Kidney tubule cell (primary cell): ENCODE results near the gene GATA2.

ENCODE experiments used
- DNase-seq: peaks from one replicate; pipeline ENCODE4 v3.0.0-alpha.2; 2018; ENCODE audit warnings: low spot score

The GATA2 gene

GRCh38 chr3:128456776-128457715 is 36.0 kb downstream of the GATA2 start:
- no peak for DNase-seq

- no peak for DNase-seq
Observed at GRCh38 chr3:128455786-128456748, 36.9 kb downstream of the GATA2 start.

GRCh38 chr3:128455116-128455515 is 37.9 kb downstream of the GATA2 start:
- DNase-seq = no peak

- no peak for DNase-seq
Observed at GRCh38 chr3:128454310-128454618, 38.7 kb downstream of the GATA2 start.

GRCh38 chr3:128453501-128454309 is 39.3 kb downstream of the GATA2 start:
- DNase-seq = no peak

- no peak for DNase-seq
Observed at GRCh38 chr3:128452678-128453275, 40.2 kb downstream of the GATA2 start.

- no peak for DNase-seq
Observed at GRCh38 chr3:128452120-128452519, 40.9 kb downstream of the GATA2 start.

GRCh38 chr3:128449111-128449638 is 43.8 kb downstream of the GATA2 start:
- no peak for DNase-seq

GRCh38 chr3:128448491-128448890 is 44.5 kb downstream of the GATA2 start:
- no peak for DNase-seq

- DNase-seq = peak; percentile 81
Observed at GRCh38 chr3:128447561-128448013, 45.4 kb downstream of the GATA2 start.

GRCh38 chr3:128446821-128447220 is 46.2 kb downstream of the GATA2 start:
- no peak for DNase-seq

GRCh38 chr3:128445357-128445756 is 47.6 kb downstream of the GATA2 start:
- no peak for DNase-seq

GRCh38 chr3:128443771-128444170 is 49.2 kb downstream of the GATA2 start:
- DNase-seq = no peak

- no peak for DNase-seq
Observed at GRCh38 chr3:128442949-128443348, 50.1 kb downstream of the GATA2 start.

GRCh38 chr3:128442070-128442469 is 50.9 kb downstream of the GATA2 start:
- DNase-seq = no peak

- peak; percentile 55 for DNase-seq
Observed at GRCh38 chr3:128439226-128439625, 53.8 kb downstream of the GATA2 start.

- no peak for DNase-seq
Observed at GRCh38 chr3:128438488-128439072, 54.4 kb downstream of the GATA2 start.

GRCh38 chr3:128436214-128436613 is 56.8 kb downstream of the GATA2 start:
- DNase-seq = no peak

GRCh38 chr3:128435561-128435960 is 57.4 kb downstream of the GATA2 start:
- DNase-seq = no peak

GRCh38 chr3:128435058-128435457 is 57.9 kb downstream of the GATA2 start:
- DNase-seq = peak; percentile 33

GRCh38 chr3:128434524-128434923 is 58.5 kb downstream of the GATA2 start:
- no peak for DNase-seq
